ENCODE data around the gene SP1. TPM values are rescaled to one million over a fixed set of nuclear protein-coding genes. Genes with fewer than 3 reads are reported as not detected.
A peak's percentile ranks its signal among the peaks of the same experiment; 100 is the strongest.
"Not testable (repeated sequence)": the region's sequence is repeated elsewhere in the genome, so short reads cannot be mapped to it uniquely, and the experiment has no call there.

The SP1 gene
- total RNA-seq, 1 donor from 2014 or later = 50.6 TPM

GRCh38 chr12:53430116-53430515, 50.1 kb downstream of the SP1 start:
- FAIRE-seq (no peak), DNase-seq (ENCODE audit: low read depth) (no peak)
- no peak overlapping the region for H3K4me3 Mint-ChIP-seq (ENCODE audit: unreplicated experiment)
- no peak overlapping the region for H3K27ac ChIP-seq (ENCODE audit: low read depth, low read length)
- H3K27ac Mint-ChIP-seq (ENCODE audit: unreplicated experiment) = peak overlapping the region; percentile 8
- H3K4me1 ChIP-seq (ENCODE audit: insufficient read depth, low read length) = peaks cover 13% of the 10 kb centered on the region
- no peaks in the 10 kb centered on the region for H3K9me3 Mint-ChIP-seq (ENCODE audit: unreplicated experiment)
- no peak overlapping the region for H2AFZ ChIP-seq (ENCODE audit: low read depth, low read length)
- H3K79me2 ChIP-seq (ENCODE audit: insufficient read depth, low read length) = no peaks in the 10 kb centered on the region
- H3K9me3 ChIP-seq (ENCODE audit: insufficient read depth, low read depth, low read length) = no peaks in the 10 kb centered on the region
- H3K4me2 ChIP-seq (ENCODE audit: low read length) = no peak overlapping the region
- peaks cover 5% of the 10 kb centered on the region for H3K27me3 Mint-ChIP-seq (ENCODE audit: low read depth, unreplicated experiment)
- peaks cover 7% of the 10 kb centered on the region for H3K4me1 Mint-ChIP-seq (ENCODE audit: low read depth, unreplicated experiment)
- no peaks in the 10 kb centered on the region for H3K36me3 Mint-ChIP-seq (ENCODE audit: low read depth, unreplicated experiment)
- H3K4me3 ChIP-seq (ENCODE audit: insufficient read depth, low read depth, low read length) = no peak overlapping the region
- no peaks in the 10 kb centered on the region for H3K27me3 ChIP-seq (ENCODE audit: insufficient read depth, low read length)
- H3K9ac ChIP-seq (ENCODE audit: low read length) = no peak overlapping the region
- H3K36me3 ChIP-seq (ENCODE audit: insufficient read depth, low read length) = no peaks in the 10 kb centered on the region
- H4K20me1 ChIP-seq (ENCODE audit: insufficient read depth, low read length) = no peaks in the 10 kb centered on the region
- TF ChIP-seq, protein P1, sequence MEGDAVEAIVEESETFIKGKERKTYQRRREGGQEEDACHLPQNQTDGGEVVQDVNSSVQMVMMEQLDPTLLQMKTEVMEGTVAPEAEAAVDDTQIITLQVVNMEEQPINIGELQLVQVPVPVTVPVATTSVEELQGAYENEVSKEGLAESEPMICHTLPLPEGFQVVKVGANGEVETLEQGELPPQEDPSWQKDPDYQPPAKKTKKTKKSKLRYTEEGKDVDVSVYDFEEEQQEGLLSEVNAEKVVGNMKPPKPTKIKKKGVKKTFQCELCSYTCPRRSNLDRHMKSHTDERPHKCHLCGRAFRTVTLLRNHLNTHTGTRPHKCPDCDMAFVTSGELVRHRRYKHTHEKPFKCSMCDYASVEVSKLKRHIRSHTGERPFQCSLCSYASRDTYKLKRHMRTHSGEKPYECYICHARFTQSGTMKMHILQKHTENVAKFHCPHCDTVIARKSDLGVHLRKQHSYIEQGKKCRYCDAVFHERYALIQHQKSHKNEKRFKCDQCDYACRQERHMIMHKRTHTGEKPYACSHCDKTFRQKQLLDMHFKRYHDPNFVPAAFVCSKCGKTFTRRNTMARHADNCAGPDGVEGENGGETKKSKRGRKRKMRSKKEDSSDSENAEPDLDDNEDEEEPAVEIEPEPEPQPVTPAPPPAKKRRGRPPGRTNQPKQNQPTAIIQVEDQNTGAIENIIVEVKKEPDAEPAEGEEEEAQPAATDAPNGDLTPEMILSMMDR (IDR thresholded peaks at IDR 0.05; ENCODE audit: insufficient read depth, low read depth, low read length) = no peak
- no peak for TF ChIP-seq EZH2 (IDR thresholded peaks at IDR 0.05; ENCODE audit: insufficient read depth, low read length)

DNA sequence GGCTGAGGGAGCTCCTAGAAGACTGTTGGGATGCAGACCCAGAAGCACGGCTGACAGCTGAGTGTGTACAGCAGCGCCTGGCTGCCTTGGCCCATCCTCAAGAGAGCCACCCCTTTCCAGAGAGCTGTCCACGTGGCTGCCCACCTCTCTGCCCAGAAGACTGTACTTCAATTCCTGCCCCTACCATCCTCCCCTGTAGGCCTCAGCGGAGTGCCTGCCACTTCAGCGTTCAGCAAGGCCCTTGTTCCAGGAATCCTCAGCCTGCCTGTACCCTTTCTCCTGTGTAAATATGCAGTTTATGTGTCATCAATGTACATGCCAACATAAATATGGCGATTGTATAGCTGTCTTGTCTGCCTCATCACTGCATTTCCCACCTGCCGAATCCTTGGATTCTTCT, 51.2 kb downstream of the SP1 start:
- no peak overlapping the region for H3K9ac ChIP-seq (ENCODE audit: low read length)
- peak overlapping the region; percentile 17 for H2AFZ ChIP-seq (ENCODE audit: low read depth, low read length)

GRCh38 chr12:53435326-53435725, 55.4 kb downstream of the SP1 start:
- not testable (repeated sequence) for H3K4me3 Mint-ChIP-seq (ENCODE audit: unreplicated experiment); H3K27ac ChIP-seq (ENCODE audit: low read depth, low read length); H2AFZ ChIP-seq (ENCODE audit: low read depth, low read length); H3K4me3 ChIP-seq (ENCODE audit: insufficient read depth, low read depth, low read length); H3K27ac Mint-ChIP-seq (ENCODE audit: unreplicated experiment); H3K4me1 Mint-ChIP-seq (ENCODE audit: low read depth, unreplicated experiment); DNase-seq (ENCODE audit: low read depth); H3K4me2 ChIP-seq (ENCODE audit: low read length); H3K9me3 ChIP-seq (ENCODE audit: insufficient read depth, low read depth, low read length); H3K36me3 Mint-ChIP-seq (ENCODE audit: low read depth, unreplicated experiment); H3K9ac ChIP-seq (ENCODE audit: low read length); H3K27me3 Mint-ChIP-seq (ENCODE audit: low read depth, unreplicated experiment); FAIRE-seq; H3K9me3 Mint-ChIP-seq (ENCODE audit: unreplicated experiment); H3K4me1 ChIP-seq (ENCODE audit: insufficient read depth, low read length); H3K79me2 ChIP-seq (ENCODE audit: insufficient read depth, low read length); H4K20me1 ChIP-seq (ENCODE audit: insufficient read depth, low read length); H3K27me3 ChIP-seq (ENCODE audit: insufficient read depth, low read length); H3K36me3 ChIP-seq (ENCODE audit: insufficient read depth, low read length)

More for the DNA sequence above, 51.2 kb downstream of the SP1 start:
- TF ChIP-seq, protein P1 (IDR thresholded peaks at IDR 0.05; ENCODE audit: insufficient read depth, low read depth, low read length) = no peak
- H3K27me3 ChIP-seq (ENCODE audit: insufficient read depth, low read length) = no peaks in the 10 kb centered on the region
- no peak overlapping the region for H3K4me3 ChIP-seq (ENCODE audit: insufficient read depth, low read depth, low read length)
- peaks cover 13% of the 10 kb centered on the region for H3K4me1 ChIP-seq (ENCODE audit: insufficient read depth, low read length)
- Mint-ChIP-seq H3K4me1 (ENCODE audit: low read depth, unreplicated experiment) (peaks cover 7% of the 10 kb centered on the region), H3K4me3 (ENCODE audit: unreplicated experiment) (no peak overlapping the region), H3K36me3 (ENCODE audit: low read depth, unreplicated experiment) (no peaks in the 10 kb centered on the region), H3K9me3 (ENCODE audit: unreplicated experiment) (no peaks in the 10 kb centered on the region), H3K27ac (ENCODE audit: unreplicated experiment) (no peak overlapping the region), H3K27me3 (ENCODE audit: low read depth, unreplicated experiment) (peaks cover 5% of the 10 kb centered on the region)
- H3K4me2 ChIP-seq (ENCODE audit: low read length) = peak overlapping the region; percentile 25
- H3K9me3 ChIP-seq (ENCODE audit: insufficient read depth, low read depth, low read length) = no peaks in the 10 kb centered on the region
- H4K20me1 ChIP-seq (ENCODE audit: insufficient read depth, low read length) = no peaks in the 10 kb centered on the region
- H3K79me2 ChIP-seq (ENCODE audit: insufficient read depth, low read length) = no peaks in the 10 kb centered on the region
- H3K27ac ChIP-seq (ENCODE audit: low read depth, low read length) = no peak overlapping the region
- FAIRE-seq = no peak
- DNase-seq (ENCODE audit: low read depth) = no peak
- no peaks in the 10 kb centered on the region for H3K36me3 ChIP-seq (ENCODE audit: insufficient read depth, low read length)

GRCh38 chr12:53439582-53439981, 59.6 kb downstream of the SP1 start:
- peaks cover 14% of the 10 kb centered on the region for H3K4me1 Mint-ChIP-seq (ENCODE audit: low read depth, unreplicated experiment)
- not testable (repeated sequence) for H3K4me3 Mint-ChIP-seq (ENCODE audit: unreplicated experiment); H2AFZ ChIP-seq (ENCODE audit: low read depth, low read length); H3K36me3 ChIP-seq (ENCODE audit: insufficient read depth, low read length); DNase-seq (ENCODE audit: low read depth); H3K4me3 ChIP-seq (ENCODE audit: insufficient read depth, low read depth, low read length); H3K9me3 ChIP-seq (ENCODE audit: insufficient read depth, low read depth, low read length); H4K20me1 ChIP-seq (ENCODE audit: insufficient read depth, low read length); H3K4me2 ChIP-seq (ENCODE audit: low read length); H3K4me1 ChIP-seq (ENCODE audit: insufficient read depth, low read length); H3K36me3 Mint-ChIP-seq (ENCODE audit: low read depth, unreplicated experiment); H3K9me3 Mint-ChIP-seq (ENCODE audit: unreplicated experiment); H3K27me3 ChIP-seq (ENCODE audit: insufficient read depth, low read length); FAIRE-seq; H3K9ac ChIP-seq (ENCODE audit: low read length); H3K27me3 Mint-ChIP-seq (ENCODE audit: low read depth, unreplicated experiment); H3K27ac ChIP-seq (ENCODE audit: low read depth, low read length); H3K27ac Mint-ChIP-seq (ENCODE audit: unreplicated experiment)
- peaks cover 23% of the 10 kb centered on the region for H3K79me2 ChIP-seq (ENCODE audit: insufficient read depth, low read length)
